Measurements from ENCODE around the gene ZFAND2A.

DNA sequence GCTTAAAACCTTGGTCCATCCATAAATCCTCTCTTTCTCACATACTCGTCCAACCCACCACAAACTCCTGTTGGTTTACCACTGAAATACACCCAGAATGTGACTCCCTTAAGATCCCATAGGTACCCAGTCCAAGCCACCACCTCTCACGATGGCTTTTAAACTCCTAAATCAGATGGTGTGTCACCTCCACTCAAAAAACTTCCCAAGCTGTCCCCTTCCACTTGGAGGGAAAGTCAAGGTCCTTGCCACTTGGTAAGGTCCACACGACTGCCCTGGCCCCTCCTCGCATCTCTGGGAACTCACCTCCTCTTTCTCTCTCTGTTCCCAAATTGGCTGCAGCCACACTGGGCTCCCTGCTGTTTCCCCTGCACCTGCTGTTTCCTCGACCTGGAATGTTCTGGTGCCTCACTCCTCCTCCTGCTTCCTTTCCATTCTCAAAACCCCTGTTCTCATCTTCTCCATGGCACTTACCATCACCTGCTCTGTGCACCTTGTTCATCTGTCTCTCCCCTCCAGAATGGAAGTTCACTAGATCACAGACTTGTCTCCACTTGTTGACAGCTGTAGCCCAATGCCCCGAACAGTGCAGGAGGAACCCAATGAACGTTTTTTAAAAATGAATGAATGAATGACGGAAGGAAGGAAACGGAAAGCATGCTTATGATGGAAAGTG is 23.0 kb downstream of the ZFAND2A start:
- TF ChIP-seq, protein P1, sequence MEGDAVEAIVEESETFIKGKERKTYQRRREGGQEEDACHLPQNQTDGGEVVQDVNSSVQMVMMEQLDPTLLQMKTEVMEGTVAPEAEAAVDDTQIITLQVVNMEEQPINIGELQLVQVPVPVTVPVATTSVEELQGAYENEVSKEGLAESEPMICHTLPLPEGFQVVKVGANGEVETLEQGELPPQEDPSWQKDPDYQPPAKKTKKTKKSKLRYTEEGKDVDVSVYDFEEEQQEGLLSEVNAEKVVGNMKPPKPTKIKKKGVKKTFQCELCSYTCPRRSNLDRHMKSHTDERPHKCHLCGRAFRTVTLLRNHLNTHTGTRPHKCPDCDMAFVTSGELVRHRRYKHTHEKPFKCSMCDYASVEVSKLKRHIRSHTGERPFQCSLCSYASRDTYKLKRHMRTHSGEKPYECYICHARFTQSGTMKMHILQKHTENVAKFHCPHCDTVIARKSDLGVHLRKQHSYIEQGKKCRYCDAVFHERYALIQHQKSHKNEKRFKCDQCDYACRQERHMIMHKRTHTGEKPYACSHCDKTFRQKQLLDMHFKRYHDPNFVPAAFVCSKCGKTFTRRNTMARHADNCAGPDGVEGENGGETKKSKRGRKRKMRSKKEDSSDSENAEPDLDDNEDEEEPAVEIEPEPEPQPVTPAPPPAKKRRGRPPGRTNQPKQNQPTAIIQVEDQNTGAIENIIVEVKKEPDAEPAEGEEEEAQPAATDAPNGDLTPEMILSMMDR (IDR thresholded peaks at IDR 0.05 in 4 of 5, conservative IDR thresholded peaks at IDR 0.05 in 1 of 5), result no peak
- TF ChIP-seq POLR2A (IDR thresholded peaks at IDR 0.05), result no peak

All from gastrocnemius medialis (tissue), 4 donors.